TTC549 (cell line): ENCODE results near the gene NAA60.
"Not testable (repeated sequence)": the region's sequence is repeated elsewhere in the genome, so short reads cannot be mapped to it uniquely, and the experiment has no call there.

Source experiments
- FAIRE-seq: peaks from 2 replicates; lab custom pipeline; 2012; peaks lifted over from hg19 to GRCh38; lab: Jason Lieb, UNC

Gene NAA60

DNA sequence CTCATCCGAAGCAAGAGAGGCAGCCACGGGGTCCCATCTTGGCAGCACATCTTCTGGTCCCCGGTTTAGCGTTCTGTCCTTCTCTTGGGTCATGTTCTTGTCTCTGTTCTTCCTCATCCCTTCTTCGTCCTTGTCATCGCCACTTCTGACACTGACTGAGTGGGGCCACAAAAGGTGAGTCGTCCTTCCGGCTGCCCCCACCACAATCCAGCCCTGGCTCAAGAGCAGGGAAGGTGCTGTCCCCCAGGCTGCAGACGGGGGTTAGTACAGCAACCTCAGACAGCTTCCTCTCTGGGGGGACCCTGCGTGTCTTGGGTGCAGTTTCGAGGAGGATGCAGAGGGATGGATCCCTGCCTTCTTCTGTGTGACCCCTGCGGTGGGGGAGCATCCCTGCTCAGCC is 21.8 kb downstream of the NAA60 start:
- no peak for FAIRE-seq

- FAIRE-seq: no peak
Measured at GRCh38 chr16:3465911-3466584, 22.6 kb downstream of the NAA60 start.

DNA sequence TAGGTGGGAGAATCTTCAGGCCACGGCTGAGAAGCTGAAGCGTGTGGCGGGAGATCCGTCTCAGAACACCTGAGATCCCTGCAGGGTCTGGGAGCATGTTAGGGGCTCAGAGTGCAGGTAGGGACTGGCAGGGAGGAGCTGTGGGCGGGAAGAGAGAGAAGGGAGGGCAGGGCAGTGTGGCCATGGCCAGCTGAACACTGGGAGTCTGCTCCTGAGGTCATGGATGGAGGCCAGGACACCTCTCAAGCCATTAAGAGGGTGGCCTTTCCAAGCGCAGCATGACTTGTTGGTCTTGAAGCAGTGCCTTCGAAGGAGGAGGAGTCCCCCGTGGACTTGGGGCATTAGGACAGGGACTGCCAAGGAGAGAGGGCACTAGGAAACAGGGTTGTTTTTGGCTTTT is 23.7 kb downstream of the NAA60 start:
- no peak for FAIRE-seq

DNA sequence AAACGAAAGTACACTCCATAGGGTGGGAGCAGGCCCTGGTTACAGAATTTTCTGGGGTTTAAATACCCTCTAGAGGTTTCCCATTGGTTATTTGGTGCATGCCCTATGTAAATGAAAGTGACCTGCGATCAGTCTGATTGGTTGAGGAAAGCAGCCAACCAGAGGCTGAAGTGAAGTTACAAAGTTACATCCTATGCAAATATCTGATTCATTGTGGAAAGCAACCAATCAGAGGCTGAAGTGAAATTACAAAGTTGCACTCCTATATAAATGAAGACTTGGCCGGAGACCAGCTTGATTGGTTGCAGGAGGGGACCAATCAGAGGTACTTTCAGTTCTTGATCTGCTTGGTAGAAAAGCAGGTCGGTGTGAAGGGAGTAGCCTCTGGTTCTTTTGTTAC is 24.4 kb downstream of the NAA60 start:
- no peak for FAIRE-seq

DNA sequence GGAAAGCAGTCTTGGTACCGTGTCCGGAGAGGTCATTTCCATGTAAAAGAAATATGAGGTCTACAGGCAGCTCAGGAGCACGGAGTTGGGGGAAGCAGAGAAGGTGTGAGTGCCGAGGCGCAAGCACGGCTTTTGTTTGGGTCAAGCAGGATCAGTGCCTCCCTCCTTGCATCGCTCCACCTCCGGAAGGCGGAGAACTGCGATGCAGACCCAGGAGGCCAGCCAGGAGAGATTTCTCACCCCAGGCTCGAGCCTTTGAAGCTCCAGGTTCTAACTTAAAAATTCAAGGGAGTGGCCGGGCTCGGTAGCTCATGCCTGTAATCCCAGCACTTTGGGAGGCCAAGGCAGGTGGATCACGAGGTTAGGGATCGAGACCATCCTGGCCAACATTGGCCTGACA is 25.0 kb downstream of the NAA60 start:
- FAIRE-seq: no peak

GRCh38 chr16:3469736-3470135 is 26.3 kb downstream of the NAA60 start:
- FAIRE-seq: no peak

DNA sequence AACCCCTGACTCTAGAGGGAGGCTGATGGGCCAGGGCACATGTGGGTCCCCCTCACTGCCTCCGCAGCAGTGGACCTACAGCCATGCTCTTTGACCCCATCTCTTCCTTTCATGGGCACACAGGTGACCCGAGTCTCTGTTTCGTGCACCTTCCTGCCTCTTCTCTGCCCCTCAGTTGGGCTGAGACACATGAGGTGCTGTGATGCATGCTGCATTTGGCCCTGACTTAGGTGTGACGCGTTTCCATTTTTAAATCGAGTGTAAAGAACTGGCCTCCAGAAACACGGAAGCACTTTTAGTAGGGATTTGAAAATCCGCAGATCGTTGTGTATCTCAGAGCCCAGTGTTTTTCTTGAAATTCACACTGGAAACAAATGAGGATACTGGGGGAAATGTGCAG is 27.2 kb downstream of the NAA60 start:
- FAIRE-seq: no peak

- FAIRE-seq: no peak
Measured at GRCh38 chr16:3471518-3472176, 28.2 kb downstream of the NAA60 start.

DNA sequence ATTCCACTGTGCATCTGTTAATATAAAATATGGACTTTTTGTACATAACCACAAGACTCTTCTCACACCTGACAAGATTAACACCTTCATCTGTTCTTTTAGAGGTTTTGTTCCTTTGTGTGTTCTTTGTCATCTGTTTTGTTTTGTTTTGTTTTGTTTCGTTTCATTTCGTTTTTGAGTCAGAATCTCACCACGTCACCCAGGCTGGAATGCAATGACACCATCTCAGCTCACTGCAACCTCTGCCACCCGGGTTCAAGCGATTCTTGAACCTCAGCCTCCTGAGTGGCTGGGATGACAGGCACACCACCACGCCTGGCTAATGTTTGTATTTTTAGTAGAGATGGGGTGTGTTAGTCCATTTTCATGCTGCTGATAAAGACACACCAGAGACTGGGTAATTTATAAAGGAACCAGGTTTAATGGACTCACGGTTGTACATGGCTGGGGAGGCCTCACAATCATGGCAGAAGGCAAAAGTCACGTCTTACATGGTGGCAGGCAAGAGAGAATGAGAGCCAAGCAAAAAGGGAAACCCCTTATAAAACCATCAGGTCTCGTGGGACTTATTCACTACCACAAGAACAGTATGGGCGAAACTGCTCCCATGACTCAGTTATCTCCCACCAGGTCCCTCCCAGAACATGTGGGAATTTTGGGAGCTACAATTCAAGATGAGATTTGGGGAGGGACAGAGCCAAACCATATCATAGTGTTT is 29.6 kb downstream of the NAA60 start:
- no peak for FAIRE-seq

- not testable (repeated sequence) for FAIRE-seq
Measured at GRCh38 chr16:3473596-3473943, 30.1 kb downstream of the NAA60 start.

DNA sequence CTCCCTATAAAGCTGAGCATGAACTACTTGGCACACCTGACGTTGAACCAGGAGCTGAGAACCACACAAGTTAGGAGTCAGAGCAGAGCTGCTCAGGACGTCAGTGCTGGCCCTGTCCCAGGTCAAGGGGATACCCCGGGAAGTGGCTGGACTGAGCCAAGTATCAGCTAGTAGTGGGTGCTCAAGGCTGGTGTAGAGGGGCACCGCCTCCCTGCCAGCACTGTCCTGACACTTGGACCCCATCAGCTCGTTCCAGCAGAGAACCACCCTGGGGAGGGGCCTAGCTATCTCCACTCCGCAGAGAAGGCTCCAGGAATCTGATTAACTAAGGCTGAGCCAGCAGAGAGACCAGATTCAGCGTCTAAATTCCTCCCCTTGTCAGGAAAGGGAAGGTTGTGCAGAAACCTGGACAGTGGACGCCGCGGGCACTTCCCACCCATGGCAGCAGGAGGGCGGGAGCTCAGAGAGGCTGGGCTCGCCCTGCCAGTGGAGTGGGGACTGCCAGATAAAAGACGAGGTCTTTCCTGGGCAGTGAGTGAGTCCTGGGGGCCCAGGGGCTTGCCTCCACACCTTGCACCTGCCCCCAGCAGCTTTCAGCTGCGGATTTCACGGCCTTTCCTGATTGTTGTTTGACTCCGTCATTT is 30.8 kb downstream of the NAA60 start:
- FAIRE-seq: no peak

DNA sequence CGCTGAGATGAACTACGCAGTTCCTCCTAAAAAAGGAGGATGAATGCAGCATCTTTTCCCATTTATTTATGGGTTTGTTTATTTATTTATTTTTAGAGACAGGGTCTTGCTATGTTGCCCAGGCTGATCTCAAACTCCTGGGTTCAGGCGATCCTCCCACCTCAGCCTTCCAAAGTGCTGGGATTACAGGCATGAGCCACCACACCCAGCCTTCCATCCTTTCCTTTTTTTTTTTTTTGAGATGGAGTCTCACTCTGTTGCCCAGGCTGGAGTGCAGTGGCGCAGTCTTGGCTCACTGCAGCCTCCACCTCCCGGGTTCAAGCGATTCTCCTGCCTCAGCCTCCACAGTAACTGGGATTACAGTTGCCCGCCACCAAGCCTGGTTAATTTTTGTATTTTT is 31.4 kb downstream of the NAA60 start:
- not testable (repeated sequence) for FAIRE-seq

DNA sequence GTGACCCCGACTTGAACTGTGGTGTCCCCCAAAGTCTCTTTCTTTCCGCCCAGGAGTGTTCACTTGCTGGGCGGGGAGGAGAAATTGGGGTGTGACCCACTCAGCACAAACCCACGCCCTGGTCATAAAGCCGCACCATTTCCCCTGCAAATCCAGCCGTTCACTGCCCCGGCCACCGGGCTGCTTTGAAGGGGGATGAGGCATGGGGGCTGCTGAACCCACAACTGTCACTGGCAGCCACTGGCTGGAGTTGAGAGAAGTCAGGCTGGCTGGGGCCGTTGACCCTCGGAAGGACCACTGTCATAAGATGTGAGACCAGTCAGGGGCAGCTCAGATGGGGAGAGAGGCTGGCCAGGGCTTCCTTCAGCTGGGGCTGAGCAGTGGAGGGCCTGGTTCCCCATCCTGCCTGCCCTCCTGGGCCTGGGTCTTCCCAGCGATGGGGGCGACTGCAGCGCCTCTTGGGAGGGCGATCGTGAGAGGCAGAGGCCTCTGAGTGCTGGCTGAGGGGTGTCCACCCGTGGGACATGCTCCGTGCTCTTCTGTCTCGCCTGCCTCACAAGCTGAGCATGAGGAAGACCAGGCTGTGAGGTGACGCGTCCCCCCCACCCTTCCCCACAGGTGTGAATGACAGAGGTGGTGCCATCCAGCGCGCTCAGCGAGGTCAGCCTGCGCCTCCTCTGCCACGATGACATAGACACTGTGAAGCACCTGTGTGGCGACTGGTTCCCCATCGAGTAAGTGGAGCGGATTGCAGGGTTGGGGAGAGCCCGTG is 32.3 kb downstream of the NAA60 start:
- FAIRE-seq: no peak

DNA sequence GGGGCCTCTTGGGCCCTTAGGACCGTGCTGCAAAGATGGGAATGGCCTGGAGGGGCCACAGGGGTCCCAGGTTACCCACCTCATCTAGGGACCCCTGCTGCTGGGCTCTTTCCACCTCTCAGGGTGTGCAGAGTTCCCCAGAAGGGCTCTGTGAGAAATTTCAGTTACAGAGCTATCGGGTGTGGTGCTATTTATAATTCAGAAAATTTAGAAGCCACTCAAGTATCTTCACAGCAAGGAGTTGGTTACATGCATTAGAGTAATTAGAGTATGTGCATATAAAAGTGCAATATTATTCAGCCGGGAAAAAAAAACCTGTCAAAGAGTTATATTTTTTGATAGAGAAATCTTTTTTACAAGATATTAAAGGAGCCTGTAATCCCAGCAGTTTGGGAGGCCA is 32.9 kb downstream of the NAA60 start:
- no peak for FAIRE-seq

DNA sequence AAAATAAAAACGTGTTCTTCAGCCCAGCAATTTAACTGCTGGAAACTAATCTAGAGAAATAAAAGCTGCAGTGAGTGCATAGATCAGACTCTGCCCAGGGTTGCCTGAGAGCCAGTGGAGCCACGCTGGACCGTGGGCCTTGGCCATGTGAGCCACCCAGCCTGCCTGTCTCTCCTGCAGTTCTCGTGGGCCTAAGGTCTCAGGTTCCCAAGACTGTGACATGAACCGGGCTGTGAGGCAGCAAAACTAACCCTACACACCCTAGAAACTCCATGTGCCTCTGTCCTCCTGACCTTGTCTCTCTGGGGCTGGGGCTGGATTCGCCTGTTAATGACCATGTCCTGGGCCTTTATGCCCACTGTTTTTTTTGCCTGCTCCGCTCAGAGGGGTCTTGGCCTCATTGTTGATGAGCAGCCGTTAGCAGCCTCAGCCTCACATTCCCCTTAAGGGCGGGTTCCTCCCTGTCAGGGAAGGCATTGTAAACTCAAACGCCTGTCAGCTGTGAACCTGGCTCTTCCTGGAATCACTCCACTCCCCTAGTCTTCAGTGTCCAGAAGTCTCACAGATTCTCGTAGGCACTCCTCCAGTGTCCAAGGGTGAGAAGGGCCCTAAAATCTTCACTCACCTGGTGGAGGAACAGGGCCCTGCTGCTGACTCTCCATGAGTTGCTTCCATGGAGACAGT is 34.9 kb downstream of the NAA60 start:
- no peak for FAIRE-seq

DNA sequence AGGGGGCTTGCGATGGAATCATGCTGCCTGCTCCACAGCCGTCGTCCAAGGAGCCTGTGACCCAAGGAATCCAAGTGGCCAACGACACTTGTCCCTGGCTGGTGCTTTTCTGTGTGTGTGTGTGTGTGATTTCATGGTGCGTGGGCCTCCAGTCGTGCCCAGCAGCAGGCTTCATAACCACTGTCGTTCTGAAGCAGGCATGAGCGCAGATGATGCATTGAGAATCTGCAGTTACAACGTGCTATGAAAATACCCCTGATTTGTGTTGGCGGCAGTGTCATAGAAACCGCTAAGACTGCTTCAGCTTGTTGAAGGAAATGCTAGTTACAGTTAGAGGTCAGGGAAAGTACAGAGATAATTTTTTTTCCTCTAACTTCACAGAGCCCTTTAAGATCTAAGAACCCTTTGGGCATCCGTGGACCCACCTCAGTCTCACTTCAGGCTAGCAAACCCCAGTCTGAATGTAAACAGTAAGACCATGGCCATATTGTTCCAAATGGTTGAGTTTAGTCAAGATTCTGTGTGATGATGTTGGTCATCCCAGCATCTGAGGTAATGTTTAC is 36.3 kb downstream of the NAA60 start:
- FAIRE-seq: no peak

GRCh38 chr16:3480901-3481695 is 37.6 kb downstream of the NAA60 start:
- FAIRE-seq: no peak

DNA sequence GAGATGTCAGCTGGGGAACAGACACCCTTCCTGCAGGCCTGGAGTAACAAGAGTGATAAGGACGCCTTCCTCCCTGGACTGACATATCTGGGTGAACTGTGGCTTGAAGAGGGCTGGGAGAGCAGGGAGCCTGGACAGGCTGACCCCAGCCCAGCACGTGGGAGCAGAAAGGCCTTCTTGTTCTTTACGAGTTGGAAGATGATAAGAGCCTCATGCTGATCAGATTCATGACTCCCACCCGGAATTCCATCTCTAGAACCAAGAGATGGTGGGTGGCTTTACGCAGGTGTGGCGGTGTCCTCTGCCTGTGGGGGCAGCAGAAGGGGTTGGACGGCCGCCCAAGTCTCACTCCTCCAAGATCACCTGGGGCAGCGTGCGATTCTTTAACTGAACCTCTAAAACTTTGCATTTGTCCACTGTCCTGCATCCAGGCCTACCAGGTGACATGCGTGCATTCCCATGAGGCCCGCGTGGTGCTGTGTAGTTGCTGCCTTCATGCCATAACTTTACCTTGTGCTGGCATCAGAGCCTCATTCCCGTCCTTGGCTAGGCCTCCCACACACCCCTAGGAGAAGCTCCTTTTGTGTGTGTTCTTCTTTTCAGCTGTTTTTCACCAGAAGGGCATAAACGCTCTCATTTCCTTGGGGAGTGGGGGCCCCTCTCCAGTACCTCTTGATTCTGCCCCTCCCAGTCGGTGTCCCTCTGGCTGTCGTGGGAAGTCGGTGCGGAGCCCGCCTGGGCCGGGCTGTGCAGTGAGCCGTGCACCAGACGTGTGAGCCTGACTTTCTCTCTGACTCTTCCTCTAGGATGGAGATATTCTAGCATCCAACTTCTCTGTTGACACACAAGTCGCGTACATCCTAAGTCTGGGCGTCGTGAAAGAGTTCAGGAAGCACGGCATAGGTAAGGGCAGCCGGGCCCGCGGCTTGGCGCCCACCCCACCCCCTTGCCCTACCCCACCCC is 38.5 kb downstream of the NAA60 start:
- no peak for FAIRE-seq

- FAIRE-seq: no peak
Measured at GRCh38 chr16:3482659-3483241, 39.3 kb downstream of the NAA60 start.
